GM18508 (cell line): ENCODE data around the gene SMS.

ENCODE experiments used
- ATAC-seq: cut with Tn5 transposase; IDR thresholded peaks from one replicate; pipeline ENCODE4 v1.9.1; 2021; ENCODE audit warnings: moderate number of reproducible peaks; ENCODE audit not compliant: insufficient read depth, unreplicated experiment

The SMS gene

DNA sequence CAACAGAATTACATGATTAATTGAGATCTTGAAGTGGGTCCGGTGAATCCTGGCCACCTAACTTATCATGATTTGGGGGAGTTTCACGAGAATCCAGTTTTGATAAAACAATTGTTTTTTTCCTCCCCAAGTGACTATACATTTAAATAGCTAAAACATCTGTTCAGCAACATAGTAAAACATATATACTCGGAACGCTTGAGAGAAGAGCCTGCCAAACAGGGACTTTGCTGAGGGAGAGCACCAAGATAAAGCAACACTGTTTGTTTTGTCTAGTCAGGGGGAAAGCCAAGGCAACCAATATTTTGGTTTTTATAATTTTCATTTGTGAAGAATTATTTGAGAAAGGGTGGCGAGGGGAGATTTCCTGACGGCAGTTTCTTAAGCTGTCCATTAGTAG, 92.0 kb downstream of the SMS start:
- ATAC-seq, result no peak

- no peak for ATAC-seq
Measured at GRCh38 chrX:22033818-22034217, 93.3 kb downstream of the SMS start.

GRCh38 chrX:22035236-22035635, 94.7 kb downstream of the SMS start:
- ATAC-seq, result no peak

GRCh38 chrX:22037225-22037624, 96.7 kb downstream of the SMS start:
- no peak for ATAC-seq

- ATAC-seq, result no peak
Measured at GRCh38 chrX:22037911-22038537, 97.5 kb downstream of the SMS start.

GRCh38 chrX:22039541-22039940, 99.0 kb downstream of the SMS start:
- no peak for ATAC-seq

DNA sequence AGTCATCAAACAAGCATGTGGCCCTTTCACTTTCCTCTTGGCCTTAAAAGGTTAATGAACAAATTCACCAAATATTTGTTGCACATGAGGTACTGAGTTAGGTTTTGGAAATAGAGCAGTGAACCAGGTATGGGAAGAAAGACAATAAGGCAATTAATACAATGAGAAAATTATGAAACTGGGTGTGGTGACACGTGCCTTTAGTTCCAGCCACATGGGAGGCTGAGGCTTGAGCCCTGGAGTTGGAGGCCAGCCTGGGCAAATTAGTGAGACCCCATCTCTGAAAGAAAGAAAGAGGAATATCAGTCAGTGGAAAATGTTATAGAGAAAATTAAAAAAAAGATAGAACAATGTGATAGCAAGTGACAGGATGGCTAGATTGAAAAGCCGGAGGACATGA, 99.7 kb downstream of the SMS start:
- ATAC-seq, result no peak

DNA sequence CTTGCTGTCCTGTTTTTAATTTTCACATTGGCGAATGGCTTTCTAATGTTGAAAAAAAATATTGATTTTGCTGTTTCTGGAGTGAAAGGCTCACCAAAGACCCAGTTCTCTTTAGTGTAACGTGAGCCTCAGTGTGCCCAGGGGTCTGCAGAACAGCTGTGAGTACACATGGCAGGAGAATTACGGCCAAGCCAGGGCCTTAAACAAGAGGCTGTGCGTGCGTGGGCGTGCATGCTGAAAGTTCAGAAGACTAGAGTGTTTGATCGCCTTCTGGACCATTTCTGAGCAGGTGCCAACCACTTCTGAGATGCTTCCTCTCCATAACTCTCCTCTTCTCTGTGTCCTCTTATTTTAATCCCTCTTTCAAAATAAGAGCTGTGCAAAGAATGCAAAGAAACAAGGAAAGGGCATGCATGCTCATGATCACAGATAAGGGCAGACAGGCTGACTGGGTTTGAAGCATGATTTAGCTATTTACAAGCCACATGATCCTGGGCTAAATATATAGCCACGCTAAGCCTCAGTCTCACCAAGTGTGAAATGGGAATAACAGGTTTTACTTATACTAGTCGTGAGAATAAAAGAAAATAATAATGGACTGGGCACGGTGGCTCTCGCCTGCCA, 101.5 kb downstream of the SMS start:
- no peak for ATAC-seq

- no peak for ATAC-seq
Measured at GRCh38 chrX:22043872-22044271, 103.4 kb downstream of the SMS start.
